C4-2B (cell line): ENCODE measurements around the gene PDRG1.

Source experiments
- CTCF ChIP-seq: fragments of 450-650 bp; conservative IDR thresholded peaks from 2 replicates; pipeline ENCODE4 v1.5.1; 2017; ENCODE audit warnings: mild to moderate bottlenecking
- ZFX ChIP-seq: fragments of 450-650 bp; IDR thresholded peaks from 2 replicates; pipeline ENCODE4 v1.6.1; 2017

- no peak for TF ChIP-seq CTCF
- TF ChIP-seq ZFX, result no peak
Measured at GRCh38 chr20:31963889-31964288, 12.0 kb upstream of the PDRG1 start.
